Mucosa of rectum (tissue), 2 donors: ENCODE data around the gene SCTR.

Experiments used
- H3K27ac ChIP-seq, 2 donors: one replicate each; pipeline ENCODE4 v1.7.0; 2013; ENCODE audit warnings: inconsistent platforms in 2 of 2, low read depth in 2 of 2, low read length in 2 of 2
- H3K27me3 ChIP-seq, 2 donors: one replicate each; pipeline ENCODE4 v1.7.0; 2013; ENCODE audit warnings: low read length in 2 of 2; ENCODE audit not compliant: control insufficient read depth in 2 of 2, insufficient read depth in 2 of 2
- H3K36me3 ChIP-seq, 2 donors: one replicate each; pipeline ENCODE4 v1.7.0; 2013; ENCODE audit warnings: low read length in 2 of 2; ENCODE audit not compliant: control insufficient read depth in 2 of 2, insufficient read depth in 2 of 2
- H3K4me1 ChIP-seq, 2 donors: one replicate each; pipeline ENCODE4 v1.7.0; 2013; ENCODE audit warnings: low read length in 2 of 2, mild to moderate bottlenecking in 1 of 2; ENCODE audit not compliant: control insufficient read depth in 2 of 2, insufficient read depth in 2 of 2
- H3K4me3 ChIP-seq, 2 donors: one replicate each; pipeline ENCODE4 v1.7.0; 2013; ENCODE audit warnings: low read length in 2 of 2
- H3K9ac ChIP-seq, 2 donors: one replicate each; pipeline ENCODE4 v1.7.0; 2013; ENCODE audit warnings: low read length in 2 of 2, low read depth in 1 of 2, mild to moderate bottlenecking in 1 of 2
- H3K9me3 ChIP-seq, 2 donors: one replicate each; pipeline ENCODE4 v1.7.0; 2013; ENCODE audit warnings: low read length in 2 of 2; ENCODE audit not compliant: control insufficient read depth in 2 of 2
- donor health status: healthy.
- donor health status: Normal muscosa, but diverticular disease.

Gene SCTR

DNA sequence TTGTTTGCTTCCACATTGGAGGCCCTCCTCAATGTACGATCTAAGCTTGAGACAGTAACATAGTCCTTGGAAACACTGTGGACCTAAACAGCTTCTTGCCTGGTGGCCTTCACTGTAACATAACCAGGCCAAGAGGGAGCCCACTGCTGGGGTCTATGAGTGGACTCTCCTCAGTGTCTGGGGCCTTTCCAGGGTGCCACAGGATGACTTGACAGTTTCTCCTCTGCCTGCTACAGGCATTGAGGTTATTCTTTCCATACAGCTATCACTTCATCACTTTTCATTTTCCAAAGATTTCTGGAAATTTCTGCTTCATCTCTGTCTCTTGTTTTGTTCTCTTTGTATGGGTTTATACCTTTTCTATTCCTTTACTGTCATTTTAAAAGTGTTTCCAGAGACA, 11.3 kb downstream of the SCTR start:
- Histone ChIP-seq H3K4me3 (no peak overlapping the region), H3K36me3 (no peaks in the 10 kb centered on the region)

DNA sequence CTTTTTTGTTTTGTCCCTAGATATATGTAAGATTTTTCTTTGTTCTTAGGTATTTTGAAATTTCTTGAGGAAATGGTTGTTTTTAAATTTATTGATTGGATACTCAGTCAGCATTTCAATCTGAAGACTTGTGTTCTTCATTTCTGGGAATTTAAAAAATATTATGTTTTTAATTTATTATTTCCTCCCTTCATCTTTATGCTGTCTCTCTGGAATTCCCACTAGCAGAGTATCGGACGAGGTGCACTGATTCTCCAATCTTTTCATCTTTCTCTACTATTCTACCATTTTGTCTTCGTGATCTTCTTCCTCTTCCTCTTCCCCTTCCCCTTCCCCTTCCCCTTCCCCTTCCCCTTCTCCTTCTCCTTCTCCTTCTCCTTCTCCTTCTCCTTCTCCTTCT, 12.3 kb downstream of the SCTR start:
- H3K9ac ChIP-seq: no peak overlapping the region
- H3K9me3 ChIP-seq: no peaks in the 10 kb centered on the region
- peaks cover 0 to 3% of the 10 kb centered on the region in 2 donors for H3K27me3 ChIP-seq
- no peak overlapping the region for H3K27ac ChIP-seq
- H3K36me3 ChIP-seq: no peaks in the 10 kb centered on the region
- H3K4me1 ChIP-seq: no peaks in the 10 kb centered on the region
- no peak overlapping the region for H3K4me3 ChIP-seq

More for the DNA sequence above, 11.3 kb downstream of the SCTR start:
- Histone ChIP-seq H3K9me3 (no peaks in the 10 kb centered on the region), H3K27me3 (peaks cover 0 to 3% of the 10 kb centered on the region in 2 donors), H3K4me1 (no peaks in the 10 kb centered on the region), H3K27ac (no peak overlapping the region), H3K9ac (no peak overlapping the region)

DNA sequence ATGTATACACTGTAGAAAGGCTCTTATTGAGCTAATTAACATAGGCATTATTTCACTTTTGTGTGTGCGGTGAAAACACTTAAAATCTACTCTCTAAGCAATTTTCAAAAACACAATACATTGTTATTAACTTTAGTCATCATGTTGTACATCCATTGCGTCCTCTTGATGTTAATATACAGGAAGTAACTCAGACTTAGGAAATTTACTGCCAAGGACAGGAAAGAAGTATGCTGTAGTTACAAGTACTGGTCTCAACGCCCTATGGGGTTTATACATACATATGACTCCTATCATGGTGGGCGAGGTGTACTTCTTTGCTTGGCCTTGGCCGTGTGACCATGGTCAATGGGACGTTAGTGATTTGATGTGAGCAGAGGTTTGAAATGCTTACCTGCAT, 15.5 kb downstream of the SCTR start:
- H3K9me3 ChIP-seq: no peaks in the 10 kb centered on the region

DNA sequence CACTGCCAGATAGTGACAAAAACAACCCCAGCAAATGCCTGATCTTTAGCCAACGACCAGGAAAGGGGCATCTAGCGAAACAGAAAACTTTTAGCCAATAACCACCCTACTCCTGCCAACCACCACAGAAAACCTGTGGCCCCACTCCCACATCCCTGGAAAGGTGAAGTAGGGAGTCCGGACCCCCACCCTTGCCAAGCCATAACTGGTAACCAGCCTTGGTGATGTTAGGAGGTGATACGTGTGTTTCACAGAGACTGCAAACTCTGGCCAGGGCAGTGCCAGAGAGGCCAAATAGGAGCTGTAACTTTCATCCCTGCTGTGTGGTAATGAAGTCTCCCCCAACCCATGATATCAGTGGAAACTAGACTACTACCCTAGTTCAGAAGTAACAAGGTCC, 27.6 kb downstream of the SCTR start:
- H3K4me3 ChIP-seq: no peak overlapping the region
- no peak overlapping the region for H3K9ac ChIP-seq
- H3K27me3 ChIP-seq: no peaks in the 10 kb centered on the region
- no peak overlapping the region for H3K27ac ChIP-seq
- no peaks in the 10 kb centered on the region for H3K36me3 ChIP-seq
- no peaks in the 10 kb centered on the region for H3K4me1 ChIP-seq
- H3K9me3 ChIP-seq: no peaks in the 10 kb centered on the region

More for the DNA sequence above, 15.5 kb downstream of the SCTR start:
- Histone ChIP-seq H3K4me3 (no peak overlapping the region), H3K9ac (no peak overlapping the region), H3K4me1 (no peaks in the 10 kb centered on the region), H3K27me3 (peaks cover 0 to 3% of the 10 kb centered on the region in 2 donors), H3K27ac (no peak overlapping the region), H3K36me3 (no peaks in the 10 kb centered on the region)

DNA sequence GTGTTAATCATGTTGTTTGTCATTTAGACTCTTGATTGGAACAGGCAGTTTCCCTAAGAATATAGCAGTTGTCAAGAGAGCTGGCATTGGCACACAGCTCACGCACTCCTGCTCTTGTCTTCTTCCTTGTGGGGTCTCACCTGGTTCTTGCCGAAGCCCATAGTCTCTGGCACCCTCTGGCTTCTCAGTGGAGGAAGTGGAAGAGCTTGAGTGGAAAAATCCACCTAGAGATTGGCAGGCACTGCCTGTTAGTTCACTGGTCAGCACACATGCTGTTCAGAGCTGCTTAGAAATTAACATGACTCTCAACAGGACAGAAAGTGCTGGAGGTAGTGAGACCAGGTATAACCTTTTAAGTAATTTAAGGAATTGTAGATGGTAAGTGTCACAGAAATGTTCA, 28.3 kb downstream of the SCTR start:
- Histone ChIP-seq H3K9me3 (no peaks in the 10 kb centered on the region), H3K27ac (no peak overlapping the region), H3K36me3 (no peaks in the 10 kb centered on the region), H3K9ac (no peak overlapping the region), H3K27me3 (no peaks in the 10 kb centered on the region), H3K4me3 (no peak overlapping the region), H3K4me1 (no peaks in the 10 kb centered on the region)

DNA sequence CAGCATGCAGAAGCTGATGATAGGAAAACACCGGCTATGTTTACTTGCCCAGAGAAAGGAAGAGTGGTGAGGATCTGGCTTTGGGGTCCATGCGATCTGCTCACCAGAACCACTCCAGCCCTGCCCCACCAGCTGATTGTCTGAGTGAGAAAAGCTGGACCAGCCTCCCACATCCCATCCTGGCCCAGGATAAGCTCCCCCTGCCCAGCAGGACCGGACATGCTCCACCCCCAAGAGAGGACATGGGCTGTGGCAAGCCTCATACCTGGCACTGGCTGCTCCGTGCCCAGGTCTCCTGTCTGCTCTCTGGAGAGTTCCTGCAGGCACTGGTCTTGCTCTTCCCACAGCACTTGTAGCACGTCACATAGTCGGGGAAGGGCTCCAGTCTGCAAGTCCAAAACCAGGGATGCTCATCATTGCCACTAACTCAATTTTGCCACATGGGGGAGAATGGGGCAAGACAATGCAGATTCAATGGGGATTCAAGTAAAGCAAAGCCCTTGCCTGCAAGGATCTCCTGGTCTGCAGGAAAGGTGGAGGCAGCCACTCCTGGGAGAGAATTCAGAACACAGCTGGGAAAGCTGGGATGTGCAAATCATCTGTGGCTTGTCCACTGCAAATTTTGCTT, 30.0 kb downstream of the SCTR start:
- no peaks in the 10 kb centered on the region for H3K27me3 ChIP-seq
- H3K9me3 ChIP-seq: no peaks in the 10 kb centered on the region
- H3K4me3 ChIP-seq: no peak overlapping the region
- peaks cover 6 to 8% of the 10 kb centered on the region in 2 donors for H3K4me1 ChIP-seq
- no peak overlapping the region for H3K27ac ChIP-seq
- H3K36me3 ChIP-seq: no peaks in the 10 kb centered on the region
- no peak overlapping the region for H3K9ac ChIP-seq

DNA sequence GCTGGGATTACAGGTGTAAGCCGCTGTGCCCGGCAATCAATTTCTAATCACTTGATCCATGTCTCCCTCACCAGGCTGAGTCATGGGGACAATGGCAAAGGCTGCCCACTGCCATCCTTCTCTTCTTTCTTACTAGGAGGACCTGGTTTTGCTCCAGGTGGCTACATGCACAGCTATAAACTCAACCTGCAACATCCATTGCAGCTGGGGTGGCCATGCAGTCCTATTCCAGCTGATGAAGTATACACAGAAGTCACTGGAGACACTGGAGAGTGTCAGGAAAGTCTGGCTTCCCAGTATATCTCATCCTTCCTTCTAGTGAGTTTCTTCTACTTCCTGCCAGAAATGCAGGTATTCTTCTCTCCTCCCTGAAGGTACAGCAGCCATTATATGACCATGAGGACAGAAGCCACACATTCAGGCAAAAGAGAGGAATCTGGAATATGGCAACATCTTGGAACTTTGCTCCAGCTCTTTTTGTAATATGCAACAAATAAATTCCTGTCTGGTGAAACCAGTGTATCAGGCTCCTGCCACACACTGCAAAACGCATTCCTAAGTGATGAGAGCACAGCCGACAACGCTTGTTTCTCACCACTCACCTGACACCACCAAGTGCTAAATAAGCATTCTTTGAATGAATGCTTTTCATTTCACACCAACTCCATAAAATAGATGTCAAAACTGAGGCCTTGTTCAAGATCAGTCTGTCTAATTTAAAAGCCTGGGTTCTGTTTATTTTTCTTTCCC, 32.3 kb downstream of the SCTR start:
- Histone ChIP-seq H3K9ac (no peak overlapping the region), H3K27ac (no peak overlapping the region), H3K4me1 (peaks cover 20 to 30% of the 10 kb centered on the region in 2 donors), H3K9me3 (no peaks in the 10 kb centered on the region), H3K4me3 (no peak overlapping the region), H3K36me3 (no peaks in the 10 kb centered on the region), H3K27me3 (no peaks in the 10 kb centered on the region)

DNA sequence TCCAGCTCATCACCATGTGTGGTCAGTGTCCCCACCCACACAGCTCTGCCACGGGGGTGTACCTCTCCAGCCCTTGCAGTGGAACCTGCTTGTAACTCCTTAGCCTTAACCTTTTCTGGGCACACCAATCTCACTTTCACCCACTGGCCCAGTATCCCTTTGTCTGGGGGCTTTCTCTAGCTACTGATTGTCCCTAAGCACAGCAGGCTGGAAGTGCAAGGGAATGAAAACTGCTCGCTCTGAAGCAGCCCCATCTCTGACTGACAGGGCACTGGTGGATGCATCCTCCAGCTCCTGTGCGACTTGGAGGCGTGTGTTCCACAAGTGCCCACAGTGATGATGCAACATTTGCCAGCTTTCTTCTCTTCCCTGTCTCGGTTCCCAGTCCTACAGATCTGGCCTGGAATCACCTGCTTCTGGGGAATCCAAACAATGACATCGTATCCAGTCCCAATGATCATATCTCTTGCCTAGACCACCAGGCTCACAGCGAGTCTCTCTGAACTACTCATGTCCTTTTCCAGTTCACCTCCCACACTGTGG, 33.6 kb downstream of the SCTR start:
- no peaks in the 10 kb centered on the region for H3K9me3 ChIP-seq
- no peaks in the 10 kb centered on the region for H3K27me3 ChIP-seq
- no peaks in the 10 kb centered on the region for H3K36me3 ChIP-seq
- no peak overlapping the region for H3K9ac ChIP-seq
- peaks cover 20 to 33% of the 10 kb centered on the region in 2 donors for H3K4me1 ChIP-seq
- H3K27ac ChIP-seq: no peak overlapping the region
- H3K4me3 ChIP-seq: no peak overlapping the region

DNA sequence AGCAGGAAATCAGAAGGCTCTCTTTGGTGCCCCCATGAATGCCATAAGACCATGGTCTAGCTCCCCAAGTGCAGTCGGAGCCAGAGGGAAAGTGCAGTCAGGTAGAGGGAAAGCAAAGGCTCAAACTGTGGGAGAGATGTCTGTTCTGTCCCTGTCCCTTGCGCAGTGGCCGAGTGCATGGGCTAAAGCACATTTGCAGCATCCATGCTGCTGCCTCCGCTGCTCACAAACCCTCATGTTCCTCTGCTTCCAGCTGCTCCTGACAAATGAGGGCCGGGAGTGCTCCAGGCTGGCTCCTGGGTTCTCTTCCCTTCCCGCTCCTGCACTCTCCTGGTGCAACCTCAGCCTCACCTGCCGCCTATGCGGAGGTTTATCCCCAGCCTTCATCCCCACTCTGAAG, 34.2 kb downstream of the SCTR start:
- H3K27ac ChIP-seq: peak overlapping the region in 1 of 2 donors; percentile 25
- H3K27me3 ChIP-seq: no peaks in the 10 kb centered on the region
- no peak overlapping the region for H3K4me3 ChIP-seq
- no peaks in the 10 kb centered on the region for H3K36me3 ChIP-seq
- no peaks in the 10 kb centered on the region for H3K9me3 ChIP-seq
- H3K4me1 ChIP-seq: peaks cover 20 to 33% of the 10 kb centered on the region in 2 donors
- no peak overlapping the region for H3K9ac ChIP-seq

DNA sequence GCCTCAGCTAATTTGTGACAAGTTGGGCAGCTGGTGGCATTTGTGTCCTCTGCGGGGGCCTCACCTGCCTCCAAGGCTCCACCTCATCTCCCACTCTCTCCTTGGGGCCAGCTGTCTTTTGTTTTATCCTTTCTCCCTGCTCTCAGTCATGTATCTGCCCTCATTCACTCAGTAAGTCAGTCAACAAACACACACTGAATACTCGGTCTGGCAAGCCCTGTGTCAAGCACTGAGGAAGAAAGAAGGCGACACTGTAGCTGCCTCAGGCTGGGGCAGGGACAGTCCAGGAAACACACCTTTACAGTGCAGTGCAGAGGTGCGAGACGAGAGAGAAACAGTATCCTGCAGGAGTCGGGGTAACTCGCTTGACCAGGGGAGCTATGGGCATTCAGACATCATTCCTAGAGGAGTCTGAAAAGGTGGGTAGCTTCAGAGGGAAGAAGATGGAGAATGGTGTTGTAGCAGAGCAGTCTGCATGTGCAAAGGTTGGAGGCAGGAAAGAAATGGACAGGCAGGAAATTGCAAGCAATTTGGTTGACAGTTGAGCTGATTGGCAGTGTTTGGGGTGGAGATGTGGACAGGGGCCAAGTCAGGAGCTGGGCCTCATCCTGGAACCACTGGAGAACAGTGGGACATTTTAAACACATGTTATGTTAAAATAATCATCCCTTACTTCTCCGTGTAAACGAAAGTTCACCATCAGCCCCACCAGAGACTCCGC, 34.9 kb downstream of the SCTR start:
- H3K9me3 ChIP-seq: no peaks in the 10 kb centered on the region
- H3K4me1 ChIP-seq: peaks cover 20 to 33% of the 10 kb centered on the region in 2 donors
- H3K36me3 ChIP-seq: no peaks in the 10 kb centered on the region
- H3K4me3 ChIP-seq: no peak overlapping the region
- H3K27ac ChIP-seq: peak overlapping the region in 1 of 2 donors; percentile 75
- no peak overlapping the region for H3K9ac ChIP-seq
- no peaks in the 10 kb centered on the region for H3K27me3 ChIP-seq
